RCC 7860 (cell line): ENCODE results near the gene PKNOX2.

ENCODE experiments used
- DNase-seq: peaks from one replicate; pipeline ENCODE4 v3.0.0-alpha.2; 2015; ENCODE audit warnings: low spot score
- FAIRE-seq: peaks from 2 replicates; lab custom pipeline; 2012; peaks lifted over from hg19 to GRCh38; lab: Jason Lieb, UNC

The PKNOX2 gene

GRCh38 chr11:125276619-125276976, 112.0 kb downstream of the PKNOX2 start:
- FAIRE-seq, result no peak

GRCh38 chr11:125279676-125280418, 115.3 kb downstream of the PKNOX2 start:
- DNase-seq (no peak), FAIRE-seq (no peak)

More at GRCh38 chr11:125276619-125276976, 112.0 kb downstream of the PKNOX2 start:
- DNase-seq, result no peak

- DNase-seq (no peak), FAIRE-seq (no peak)
Measured at GRCh38 chr11:125280646-125281045, 116.1 kb downstream of the PKNOX2 start.

GRCh38 chr11:125281831-125282595, 117.5 kb downstream of the PKNOX2 start:
- no peak for DNase-seq

GRCh38 chr11:125282596-125282914, 118.0 kb downstream of the PKNOX2 start:
- DNase-seq (no peak), FAIRE-seq (no peak)

More at GRCh38 chr11:125281831-125282595, 117.5 kb downstream of the PKNOX2 start:
- FAIRE-seq, result no peak

GRCh38 chr11:125284245-125284850, 119.8 kb downstream of the PKNOX2 start:
- FAIRE-seq, result no peak
- DNase-seq, result no peak

- FAIRE-seq (no peak), DNase-seq (no peak)
Measured at GRCh38 chr11:125285844-125286243, 121.3 kb downstream of the PKNOX2 start.

GRCh38 chr11:125286486-125286885, 121.9 kb downstream of the PKNOX2 start:
- DNase-seq (no peak), FAIRE-seq (no peak)

GRCh38 chr11:125287491-125288210, 123.1 kb downstream of the PKNOX2 start:
- DNase-seq, result no peak
- FAIRE-seq, result no peak

GRCh38 chr11:125289419-125290098, 125.0 kb downstream of the PKNOX2 start:
- FAIRE-seq (no peak), DNase-seq (no peak)

GRCh38 chr11:125290263-125290662, 125.7 kb downstream of the PKNOX2 start:
- no peak for FAIRE-seq
- no peak for DNase-seq

GRCh38 chr11:125292100-125292499, 127.5 kb downstream of the PKNOX2 start:
- no peak for DNase-seq
- no peak for FAIRE-seq

- DNase-seq (no peak), FAIRE-seq (no peak)
Measured at GRCh38 chr11:125293596-125293995, 129.0 kb downstream of the PKNOX2 start.

- FAIRE-seq (no peak), DNase-seq (no peak)
Measured at GRCh38 chr11:125295931-125296330, 131.4 kb downstream of the PKNOX2 start.

GRCh38 chr11:125297346-125297915, 132.9 kb downstream of the PKNOX2 start:
- no peak for FAIRE-seq

GRCh38 chr11:125299061-125299615, 134.6 kb downstream of the PKNOX2 start:
- no peak for FAIRE-seq

More at GRCh38 chr11:125297346-125297915, 132.9 kb downstream of the PKNOX2 start:
- DNase-seq, result no peak

GRCh38 chr11:125299821-125300220, 135.3 kb downstream of the PKNOX2 start:
- FAIRE-seq, result no peak
- DNase-seq, result no peak

More at GRCh38 chr11:125299061-125299615, 134.6 kb downstream of the PKNOX2 start:
- no peak for DNase-seq

- no peak for FAIRE-seq
- DNase-seq, result peak; percentile 18
Measured at GRCh38 chr11:125300791-125301218, 136.3 kb downstream of the PKNOX2 start.

GRCh38 chr11:125301346-125301745, 136.8 kb downstream of the PKNOX2 start:
- FAIRE-seq, result no peak
- no peak for DNase-seq

GRCh38 chr11:125303186-125303585, 138.6 kb downstream of the PKNOX2 start:
- no peak for DNase-seq
- no peak for FAIRE-seq
